Testis (tissue), 2 donors: ENCODE measurements around the gene SCFD2.

Experiments used
- POLR2A ChIP-seq: fragments of 450-650 bp; IDR thresholded peaks from one replicate; pipeline ENCODE4 v1.6.1; 2017; ENCODE audit warnings: antibody characterized with exemption, mild to moderate bottlenecking, moderate library complexity
- TF ChIP-seq, protein P1 (sequence below), 3 experiments: fragments of 450-650 bp in 2 of 3; fragments of 200-600 bp in 1 of 3; sonication (generic) in 1 of 3; IDR thresholded peaks; one replicate each; pipeline ENCODE4 v1.5.1; 2016 to 2019; ENCODE audit warnings: antibody characterized with exemption in 3 of 3, mild to moderate bottlenecking in 2 of 3, moderate library complexity in 1 of 3

DNA sequence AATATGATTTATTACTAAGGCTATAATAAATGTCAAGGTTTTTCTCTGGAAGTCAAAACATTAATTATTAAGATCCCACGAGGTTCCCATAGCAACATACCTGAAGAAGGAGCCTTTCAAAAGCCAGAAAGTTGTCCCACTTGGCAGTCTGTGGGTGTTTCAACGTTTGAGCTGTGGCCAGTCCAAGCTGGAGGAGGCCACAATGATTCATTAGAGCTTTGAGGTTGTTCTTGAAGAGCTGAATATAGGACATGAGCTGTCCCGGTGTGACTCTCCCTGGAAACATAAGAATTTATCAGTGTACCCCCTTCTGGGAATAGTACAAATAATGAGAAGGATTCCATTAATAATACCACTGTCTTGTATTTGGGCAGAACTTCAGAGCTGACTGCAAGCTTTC is 92.1 kb downstream of the SCFD2 start:
- TF ChIP-seq, protein P1, sequence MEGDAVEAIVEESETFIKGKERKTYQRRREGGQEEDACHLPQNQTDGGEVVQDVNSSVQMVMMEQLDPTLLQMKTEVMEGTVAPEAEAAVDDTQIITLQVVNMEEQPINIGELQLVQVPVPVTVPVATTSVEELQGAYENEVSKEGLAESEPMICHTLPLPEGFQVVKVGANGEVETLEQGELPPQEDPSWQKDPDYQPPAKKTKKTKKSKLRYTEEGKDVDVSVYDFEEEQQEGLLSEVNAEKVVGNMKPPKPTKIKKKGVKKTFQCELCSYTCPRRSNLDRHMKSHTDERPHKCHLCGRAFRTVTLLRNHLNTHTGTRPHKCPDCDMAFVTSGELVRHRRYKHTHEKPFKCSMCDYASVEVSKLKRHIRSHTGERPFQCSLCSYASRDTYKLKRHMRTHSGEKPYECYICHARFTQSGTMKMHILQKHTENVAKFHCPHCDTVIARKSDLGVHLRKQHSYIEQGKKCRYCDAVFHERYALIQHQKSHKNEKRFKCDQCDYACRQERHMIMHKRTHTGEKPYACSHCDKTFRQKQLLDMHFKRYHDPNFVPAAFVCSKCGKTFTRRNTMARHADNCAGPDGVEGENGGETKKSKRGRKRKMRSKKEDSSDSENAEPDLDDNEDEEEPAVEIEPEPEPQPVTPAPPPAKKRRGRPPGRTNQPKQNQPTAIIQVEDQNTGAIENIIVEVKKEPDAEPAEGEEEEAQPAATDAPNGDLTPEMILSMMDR (IDR thresholded peaks at IDR 0.05): no peak
- no peak for TF ChIP-seq POLR2A
